Right lobe of liver (tissue), 6 donors: ENCODE data around the gene SEMA4D. TPM values are rescaled to one million over a fixed set of nuclear protein-coding genes. Genes with fewer than 3 reads are reported as not detected.

Experiments
- ATAC-seq, 4 donors: fragments of 200-7000 bp; cut with Tn5 transposase; one replicate each; pipeline ENCODE4 v1.9.1; 2020; ENCODE audit warnings: mild to moderate bottlenecking in 4 of 4, moderate library complexity in 4 of 4
- DNase-seq, 3 donors: peaks; one replicate each; pipeline ENCODE4 v3.0.0-alpha.2; 2020
- H3K27ac ChIP-seq, 3 donors: fragments of 200-600 bp; one replicate each; pipeline ENCODE4 v1.8.0; 2022
- H3K27me3 ChIP-seq, 2 donors: fragments of 200-600 bp; one replicate each; pipeline ENCODE4 v1.8.0; 2022
- H3K36me3 ChIP-seq, 4 donors: fragments of 200-600 bp; sonication (generic) in 1 of 4; one replicate each; pipeline versions ENCODE4 v1.5.1 to v1.8.0; 2017 to 2022; ENCODE audit warnings: control low read depth in 1 of 4
- H3K4me1 ChIP-seq, 4 donors: fragments of 200-600 bp; sonication (generic) in 1 of 4; one replicate each; pipeline versions ENCODE4 v1.5.1 to v1.8.0; 2017 to 2022; ENCODE audit warnings: control low read depth in 1 of 4
- H3K4me3 ChIP-seq, 3 donors: fragments of 200-600 bp; one replicate each; pipeline ENCODE4 v1.8.0; 2022
- H3K9me3 ChIP-seq, 4 donors: fragments of 200-600 bp; sonication (generic) in 1 of 4; one replicate each; pipeline versions ENCODE4 v1.5.1 to v1.8.0; 2017 to 2022; ENCODE audit warnings: control low read depth in 1 of 4
- CTCF ChIP-seq, 4 donors: fragments of 200-600 bp in 3 of 4; fragments of 450-650 bp in 1 of 4; IDR thresholded peaks; one replicate each; pipeline versions ENCODE4 v1.5.1 to v1.8.0; 2016 to 2022; ENCODE audit warnings: antibody characterized with exemption in 4 of 4, mild to moderate bottlenecking in 2 of 4
- POLR2A ChIP-seq: fragments of 450-650 bp; IDR thresholded peaks from one replicate; pipeline ENCODE4 v1.6.1; 2017; ENCODE audit warnings: antibody characterized with exemption, mild to moderate bottlenecking
- WGBS: methylation state at CpG from one replicate; pipeline ENCODE4 v1.1.6; 2018; ENCODE audit warnings: low coverage, low lambda C conversion rate; ENCODE audit not compliant: insufficient coverage; ENCODE audit errors: missing lambda C conversion rate; 5-methylcytosine and 5-hydroxymethylcytosine counted together
- intact Hi-C, 2 donors: fragments of 100-400 bp; cut with DNase I; formaldehyde crosslinking; loops; one replicate each; pipeline versions ENCODE4 v1.11.2 to v1.14.1; 2022
- total RNA-seq, 6 experiments: library from RNA; depleted of rRNA in 2 of 6; stranded (reverse); fragments of >200 nt in 2 of 6; fragmentation: NEBNext Ultra II Directional in 3 of 6; extraction: Animal tissue kit (Norgen Biotek cat#: 25700) in 3 of 6; gene quantifications; one replicate each; pipeline versions ENCODE4 v1.1.0 to v1.2.4, GENCODE V29; 2016 to 2023
- donor health status: DM: no; HTN: yes; CAD: no.
- donor health status: DM: no; HTN: no; CAD: no.
- donor health status: DM: no; HTN: no; CAD: no.
- donor health status: DM: no; HTN: yes; CAD: no.
- donor health status: DM: no; HTN: yes; CAD: no.

The SEMA4D gene
- total RNA-seq, 6 experiments from 2014 or later, result 2.0 to 7.5 (median 3.5) TPM

DNA sequence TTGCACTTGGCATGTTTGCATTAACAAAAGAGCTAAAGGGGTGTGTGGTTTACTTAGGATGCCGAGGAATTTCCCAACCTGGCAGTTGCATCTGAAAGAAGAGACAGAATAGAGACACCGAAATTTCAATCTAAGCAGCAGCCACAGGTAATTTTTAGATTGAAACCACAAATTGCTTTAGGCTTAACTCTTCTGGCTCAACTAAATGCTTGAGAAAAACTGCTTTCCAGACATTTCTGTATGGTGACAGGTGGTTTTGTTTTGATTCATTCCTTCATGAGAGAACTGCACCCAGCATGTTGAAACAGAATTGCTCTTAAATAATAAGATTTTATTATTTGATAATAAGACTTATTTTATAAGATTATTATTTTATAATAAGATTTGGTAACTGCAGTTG lies 158.1 kb downstream of the SEMA4D start:
- DNase-seq (no peak), ATAC-seq (no peak)
- Histone ChIP-seq H3K36me3 (peaks cover 0 to 71% (median 21%) of the 10 kb centered on the region in 4 donors), H3K4me3 (no peak overlapping the region), H3K9me3 (no peaks in the 10 kb centered on the region), H3K4me1 (no peaks in the 10 kb centered on the region), H3K27ac (no peak overlapping the region), H3K27me3 (no peaks in the 10 kb centered on the region)
- WGBS, result 81% methylated on average over 2 of the region's 2 CpGs
- intact Hi-C loops, result no loop called here
- TF ChIP-seq POLR2A (no peak), CTCF (IDR thresholded peaks at IDR 0.05) (no peak)

DNA sequence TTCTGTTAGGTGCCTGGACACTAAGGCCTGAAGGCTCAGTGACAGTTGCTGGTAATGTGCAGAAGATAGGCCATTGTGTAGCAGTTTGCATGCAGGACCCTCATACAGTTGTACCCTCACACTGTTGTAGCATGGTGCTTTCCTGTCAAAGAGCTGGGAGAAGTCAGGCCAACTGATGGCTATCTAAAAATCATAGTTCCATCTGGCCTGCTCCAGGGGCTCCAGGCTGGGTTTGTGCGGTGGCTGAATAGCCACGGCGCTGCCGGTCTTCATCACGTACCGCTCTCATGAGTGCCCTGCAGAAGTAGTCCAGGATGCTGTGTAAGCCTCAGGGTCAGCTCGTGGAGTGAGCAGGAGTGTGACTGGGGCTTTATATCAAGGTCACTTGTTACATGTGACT lies 167.4 kb downstream of the SEMA4D start:
- Histone ChIP-seq H3K4me3 (no peak overlapping the region), H3K27ac (no peak overlapping the region), H3K36me3 (peaks cover 0 to 79% (median 32%) of the 10 kb centered on the region in 4 donors), H3K4me1 (no peaks in the 10 kb centered on the region), H3K9me3 (no peaks in the 10 kb centered on the region), H3K27me3 (no peaks in the 10 kb centered on the region)
- ATAC-seq (no peak), DNase-seq (no peak)
- 96% methylated on average over 5 of the region's 7 CpGs for WGBS
- TF ChIP-seq POLR2A, result no peak
- no peak for TF ChIP-seq CTCF (IDR thresholded peaks at IDR 0.05)
- intact Hi-C loops, result no loop called here

DNA sequence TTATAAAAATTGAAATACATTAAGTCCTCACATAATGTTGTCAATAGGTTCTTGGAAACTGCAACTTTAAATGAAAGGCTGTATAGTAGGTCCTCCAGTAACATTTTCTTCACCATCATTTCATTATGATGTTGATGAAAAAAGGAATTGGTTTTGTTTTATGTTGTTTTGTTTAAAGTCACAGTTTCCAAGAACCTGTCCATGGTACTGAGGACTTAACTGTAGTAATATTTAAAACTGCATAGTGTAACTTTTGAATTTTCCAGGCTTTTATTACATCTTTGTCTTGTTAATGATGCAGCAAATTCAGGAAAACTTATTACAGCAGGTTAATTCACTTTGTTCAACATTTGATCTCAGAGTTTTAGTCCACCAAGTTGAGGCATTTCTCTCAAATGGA lies 168.0 kb downstream of the SEMA4D start:
- no peak for DNase-seq
- TF ChIP-seq CTCF (IDR thresholded peaks at IDR 0.05), result no peak
- no peak for TF ChIP-seq POLR2A
- H3K27ac ChIP-seq, result no peak overlapping the region
- H3K27me3 ChIP-seq, result no peaks in the 10 kb centered on the region
- H3K4me1 ChIP-seq, result no peaks in the 10 kb centered on the region
- H3K9me3 ChIP-seq, result no peaks in the 10 kb centered on the region
- no peak for ATAC-seq
- intact Hi-C loops, result loop anchor here in 1 of 2 donors (10.0 kb wide), 1 partner anchor 215 kb away; no protein-coding TSS in a partner anchor
- H3K36me3 ChIP-seq, result peaks cover 0 to 76% (median 29%) of the 10 kb centered on the region in 4 donors
- H3K4me3 ChIP-seq, result no peak overlapping the region

DNA sequence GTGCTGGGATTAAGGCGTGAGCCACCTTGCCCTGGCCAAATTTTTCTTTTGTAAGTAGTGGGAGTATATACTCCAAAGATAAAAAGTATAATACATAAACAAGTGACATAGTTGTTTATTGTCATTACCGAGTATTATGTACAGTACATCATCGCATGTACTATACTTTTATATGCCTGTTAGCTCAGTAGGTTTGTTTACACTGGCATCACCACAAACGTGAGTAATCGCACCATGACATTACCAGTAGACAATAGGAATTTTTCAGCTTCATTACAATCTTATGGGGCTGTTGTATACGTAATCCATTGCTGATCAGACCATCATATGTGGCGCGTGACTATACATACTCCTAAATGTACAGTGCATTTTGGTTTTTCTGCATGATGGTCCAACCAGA lies 169.8 kb downstream of the SEMA4D start:
- DNase-seq, result no peak
- Histone ChIP-seq H3K36me3 (peaks cover 0 to 59% (median 18%) of the 10 kb centered on the region in 4 donors), H3K27me3 (no peaks in the 10 kb centered on the region), H3K4me1 (peaks cover 0 to 9% (median 2%) of the 10 kb centered on the region in 4 donors), H3K4me3 (no peak overlapping the region), H3K27ac (no peak overlapping the region), H3K9me3 (no peaks in the 10 kb centered on the region)
- TF ChIP-seq POLR2A, result no peak
- TF ChIP-seq CTCF (IDR thresholded peaks at IDR 0.05), result no peak
- ATAC-seq, result no peak
- intact Hi-C loops, result loop anchor here in 1 of 2 donors (10.0 kb wide), 1 partner anchor 217 kb away; no protein-coding TSS in a partner anchor
- WGBS, result 85% methylated on average over 7 of the region's 8 CpGs

DNA sequence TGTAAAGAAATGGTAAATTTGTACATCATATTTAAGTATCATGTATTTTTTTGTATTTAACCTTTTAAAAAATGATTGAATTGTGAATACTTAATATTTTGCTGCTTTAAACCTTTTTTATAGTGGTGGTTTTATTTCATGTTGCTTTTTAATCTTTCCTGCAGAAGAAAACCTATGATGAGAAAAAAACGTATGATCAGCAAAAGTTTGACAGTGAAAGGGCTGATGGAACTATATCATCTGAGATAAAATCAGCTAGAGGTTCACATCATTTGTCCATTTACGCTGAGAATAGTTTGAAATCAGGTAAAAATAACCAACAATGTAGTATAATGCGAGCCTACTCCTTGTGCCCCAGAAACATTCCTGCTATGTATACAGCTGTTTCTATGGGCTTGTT lies 172.2 kb downstream of the SEMA4D start:
- WGBS, result 78% methylated on average over 3 of the region's 3 CpGs
- Histone ChIP-seq H3K4me3 (no peak overlapping the region), H3K27me3 (no peaks in the 10 kb centered on the region), H3K27ac (no peak overlapping the region), H3K4me1 (peaks cover 0 to 11% (median 2%) of the 10 kb centered on the region in 4 donors), H3K9me3 (no peaks in the 10 kb centered on the region), H3K36me3 (peaks cover 0 to 38% (median 15%) of the 10 kb centered on the region in 4 donors)
- DNase-seq, result no peak
- intact Hi-C loops, result loop anchor here in 1 of 2 donors (10.0 kb wide), 1 partner anchor 219 kb away; no protein-coding TSS in a partner anchor
- no peak for ATAC-seq
- TF ChIP-seq POLR2A (no peak), CTCF (IDR thresholded peaks at IDR 0.05) (no peak)
